GM18907 (cell line): Measurements from ENCODE around the gene USP3.

Experiments used
- ATAC-seq: cut with Tn5 transposase; IDR thresholded peaks from one replicate; pipeline ENCODE4 v1.9.1; 2021; ENCODE audit warnings: mild to moderate bottlenecking, moderate library complexity; ENCODE audit not compliant: unreplicated experiment

The USP3 gene

GRCh38 chr15:63504247-63504978, at the start of gene USP3:
USP3 (plus strand) TSS chr15:63504593; CDS start chr15:63504740, 147 bp downstream.
- ATAC-seq, result peak; percentile 54

- ATAC-seq, result no peak
Observed at GRCh38 chr15:63456258-63456657, 48.1 kb upstream of the USP3 start.

- no peak for ATAC-seq
Observed at GRCh38 chr15:63457379-63457778, 47.0 kb upstream of the USP3 start.

- no peak for ATAC-seq
Observed at GRCh38 chr15:63458026-63458425, 46.4 kb upstream of the USP3 start.

- no peak for ATAC-seq
Observed at GRCh38 chr15:63458794-63459395, 45.5 kb upstream of the USP3 start.

DNA sequence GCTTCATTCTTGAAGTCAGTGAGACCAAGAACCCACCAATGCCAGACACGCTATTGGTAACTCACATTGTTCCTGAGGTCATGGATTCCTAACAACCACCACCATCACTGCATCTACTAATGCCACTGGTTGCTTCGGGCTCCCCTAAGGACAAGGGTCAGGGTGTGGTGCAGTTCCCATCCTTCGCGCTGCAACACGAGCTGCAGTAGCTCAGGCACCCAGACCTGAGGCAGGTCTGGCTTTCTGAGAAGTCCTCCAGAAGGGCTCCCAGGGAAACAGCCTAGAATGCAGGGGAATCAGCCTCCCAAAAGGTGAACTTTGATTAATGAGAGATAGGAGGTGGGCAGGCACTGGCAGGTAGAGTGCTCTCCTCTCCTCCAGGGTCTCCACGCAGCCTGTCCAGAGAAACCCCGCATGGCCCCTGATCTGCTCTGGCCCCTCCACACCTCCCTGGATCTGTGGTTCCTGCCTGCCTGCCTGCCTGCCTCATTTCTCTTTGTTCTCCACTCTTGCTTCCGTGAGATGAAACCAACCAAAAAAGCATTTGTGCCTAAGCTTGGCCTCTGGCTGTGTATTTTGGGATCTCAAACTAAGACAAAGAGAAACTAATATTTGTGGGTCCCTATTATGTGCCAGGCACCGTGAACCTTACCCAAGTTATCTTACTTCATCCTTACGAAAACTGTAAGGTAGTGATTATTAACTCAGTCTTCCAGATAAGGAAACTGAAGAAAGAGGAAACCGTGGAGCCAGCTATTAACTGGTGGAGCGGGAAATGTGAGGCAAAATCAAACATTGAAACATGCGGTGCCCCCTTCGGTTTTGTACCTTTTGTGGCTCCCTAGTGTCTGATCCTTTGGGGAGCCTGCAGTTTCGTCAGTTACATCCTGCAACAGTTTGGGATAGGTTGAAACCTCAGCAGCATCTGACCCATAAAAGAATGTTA, 43.9 kb upstream of the USP3 start:
- ATAC-seq, result no peak

DNA sequence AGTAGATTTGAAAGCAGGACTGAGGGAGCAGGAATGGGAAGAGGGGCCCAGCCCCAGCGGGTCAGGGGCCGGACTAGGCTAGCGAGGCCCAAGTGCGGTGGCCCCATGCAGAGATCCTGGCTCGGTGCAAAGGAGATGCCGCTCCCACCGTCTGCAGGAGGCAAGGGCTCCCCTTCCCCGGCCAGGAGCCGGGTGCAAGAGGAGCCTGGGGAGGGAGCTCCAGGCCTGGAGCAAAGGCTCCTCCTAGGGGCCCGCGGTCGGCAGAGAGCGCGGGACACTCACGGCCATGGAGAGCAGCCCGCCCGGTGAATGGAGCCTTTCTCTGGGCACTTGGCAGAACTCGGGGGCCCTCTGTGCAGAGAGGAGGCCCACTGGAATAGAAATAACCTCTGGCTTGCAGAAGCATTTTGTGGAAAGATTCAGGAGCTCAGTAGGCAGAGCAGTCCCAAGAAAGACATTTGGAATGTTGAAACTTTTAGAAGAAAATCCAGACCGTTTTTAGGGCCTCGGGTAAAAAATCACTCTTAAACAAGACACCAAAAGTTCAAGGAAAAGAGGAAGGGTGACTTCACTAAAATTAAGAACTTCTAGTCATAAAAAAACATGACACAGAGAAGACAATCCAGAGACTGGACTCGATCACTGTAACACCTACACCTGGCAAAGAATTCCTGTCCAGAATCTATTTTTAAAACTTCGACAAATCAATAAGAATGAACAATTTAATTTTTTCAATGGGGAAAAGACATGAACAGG, 43.0 kb upstream of the USP3 start:
- ATAC-seq, result no peak

DNA sequence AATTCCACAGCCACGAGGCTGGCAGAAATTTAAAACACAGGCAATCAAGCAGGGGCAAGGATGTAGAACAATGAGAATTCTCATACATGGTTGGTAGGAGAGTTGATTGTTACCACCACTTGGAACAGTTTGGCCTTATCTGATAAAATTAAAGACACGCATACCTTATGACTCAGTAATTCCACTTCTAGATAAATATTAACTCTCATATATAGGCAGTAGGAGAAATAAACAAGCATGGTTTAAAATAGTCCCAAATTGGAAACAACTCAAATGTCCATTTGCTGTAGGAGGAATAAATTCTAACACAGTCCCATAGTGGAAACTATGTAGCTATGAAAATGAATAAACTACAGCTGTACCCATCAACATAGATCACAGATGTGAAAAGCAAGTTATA, 42.3 kb upstream of the USP3 start:
- no peak for ATAC-seq

DNA sequence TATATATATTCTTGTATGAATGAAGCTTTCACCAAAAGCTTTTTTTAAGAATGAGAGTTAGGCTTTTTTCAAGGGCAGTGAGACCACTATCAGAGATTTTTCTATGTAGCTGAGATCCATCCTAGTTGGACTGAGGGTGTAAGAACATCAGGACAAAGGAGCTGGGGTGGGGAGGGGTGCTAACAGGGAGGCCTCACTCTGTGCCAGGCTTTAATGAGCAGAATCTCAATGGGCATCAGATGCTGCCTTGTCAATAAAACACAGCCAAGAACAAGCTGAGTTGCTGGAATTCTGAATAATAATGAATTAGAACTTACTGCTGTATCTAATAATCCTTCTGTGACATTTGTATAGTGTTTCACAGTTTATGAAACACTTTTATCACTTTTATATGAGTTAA, 41.4 kb upstream of the USP3 start:
- ATAC-seq, result no peak

- no peak for ATAC-seq
Observed at GRCh38 chr15:63463793-63464192, 40.6 kb upstream of the USP3 start.

- no peak for ATAC-seq
Observed at GRCh38 chr15:63465104-63465503, 39.3 kb upstream of the USP3 start.

GRCh38 chr15:63466378-63467192, 37.8 kb upstream of the USP3 start:
- peak; percentile 71 for ATAC-seq

DNA sequence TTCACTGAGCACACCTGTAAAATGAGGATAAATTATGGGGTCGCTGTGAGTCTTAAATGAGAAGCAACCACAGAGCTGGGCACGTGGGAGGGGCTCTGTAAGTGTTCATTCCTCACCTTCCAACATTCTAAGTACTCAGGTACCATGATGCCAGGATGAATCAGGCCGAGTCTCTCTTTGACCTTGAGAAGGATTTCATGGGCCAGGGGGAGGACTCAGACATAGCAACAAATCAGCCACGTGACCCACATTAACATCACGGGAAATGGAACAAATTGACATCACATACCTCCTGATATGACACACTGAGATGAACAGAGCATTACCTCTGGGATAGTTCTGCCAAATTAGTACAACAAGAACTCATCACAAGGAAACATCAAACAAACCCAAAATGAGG, 35.2 kb upstream of the USP3 start:
- ATAC-seq, result no peak

DNA sequence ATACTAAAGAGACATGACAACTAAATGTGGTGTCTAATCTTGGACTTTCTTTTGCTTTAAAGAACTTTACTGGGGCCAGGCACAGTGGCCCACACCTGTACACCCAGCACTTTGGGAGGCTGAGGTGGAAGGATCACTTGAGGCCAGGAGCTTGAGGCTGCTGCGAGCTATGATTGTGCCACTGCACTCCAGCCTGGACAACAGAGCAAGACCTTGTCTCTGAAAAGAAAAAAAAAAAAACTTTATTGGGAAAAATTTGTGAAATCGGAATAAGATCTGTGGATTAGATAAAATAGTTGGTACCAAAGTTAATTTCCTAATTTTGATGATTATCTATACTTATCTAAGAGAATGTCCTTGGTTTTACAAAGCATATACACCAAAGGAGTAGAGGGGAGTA, 34.4 kb upstream of the USP3 start:
- no peak for ATAC-seq

DNA sequence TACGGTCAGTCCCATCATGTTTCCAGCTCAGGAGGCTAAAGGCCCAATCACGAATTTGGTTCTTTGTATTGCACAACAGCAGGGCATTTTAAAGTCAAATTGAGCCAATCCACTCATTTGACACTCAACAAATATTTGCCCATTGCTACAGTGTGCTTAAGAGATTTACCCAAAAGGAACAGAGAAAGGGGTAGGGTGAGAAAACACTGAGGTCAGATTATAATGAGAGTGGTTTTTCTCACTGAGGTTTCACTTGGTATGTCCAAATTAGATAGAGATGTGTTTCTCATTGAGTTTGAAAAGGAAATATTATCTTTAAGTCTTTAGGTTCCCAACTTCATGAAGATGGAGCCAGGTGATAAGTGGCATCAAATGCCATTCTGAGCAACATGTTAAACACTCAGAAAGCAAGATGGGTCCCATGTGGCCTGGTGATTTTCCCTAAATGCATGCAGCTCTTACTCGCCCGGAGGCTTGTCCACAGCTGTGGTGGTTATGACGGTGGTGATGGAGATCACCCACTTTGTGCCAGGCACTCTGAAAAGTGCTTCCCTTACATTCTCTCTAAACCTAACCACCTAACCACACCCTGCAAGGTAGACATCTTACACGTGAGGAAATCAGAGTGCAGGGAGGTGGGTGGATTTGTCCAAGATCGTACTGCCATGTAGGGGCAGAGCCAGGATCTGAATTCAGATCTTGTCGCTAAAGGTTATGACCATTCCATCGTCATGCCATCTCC, 31.2 kb upstream of the USP3 start:
- ATAC-seq, result peak; percentile 39

- ATAC-seq, result no peak
Observed at GRCh38 chr15:63473749-63473998, 30.7 kb upstream of the USP3 start.

- ATAC-seq, result peak; percentile 65
Observed at GRCh38 chr15:63473999-63474809, 30.2 kb upstream of the USP3 start.

DNA sequence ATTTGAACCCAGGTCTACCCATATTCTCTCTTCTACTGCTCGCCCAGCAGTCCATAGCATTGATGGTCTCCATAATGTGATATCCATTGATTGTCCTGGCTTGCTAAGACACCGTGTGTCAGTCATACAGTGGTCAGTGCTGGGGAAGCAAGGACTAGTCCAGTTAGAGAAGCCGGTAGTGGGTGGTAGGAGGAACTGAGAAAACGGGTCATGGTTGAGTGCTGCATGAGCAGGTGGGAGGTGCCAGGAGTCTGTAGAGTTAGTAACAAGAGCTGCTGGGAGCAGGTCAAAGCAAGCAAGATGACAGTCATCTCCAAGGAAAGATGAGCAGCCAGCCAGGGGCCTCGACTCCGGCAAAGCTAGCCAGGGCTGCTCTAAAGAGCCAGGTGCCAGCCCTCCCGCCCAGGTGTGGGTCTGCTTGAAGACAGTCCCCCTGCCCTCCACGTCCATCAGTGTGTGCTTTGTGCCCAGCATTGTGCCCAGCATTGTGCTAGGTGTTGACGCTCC, 29.5 kb upstream of the USP3 start:
- peak; percentile 61 for ATAC-seq

GRCh38 chr15:63475707-63476106, 28.7 kb upstream of the USP3 start:
- no peak for ATAC-seq
